ENCODE data around the gene EXOC3L4. TPM values are rescaled to one million over a fixed set of nuclear protein-coding genes. Genes with fewer than 3 reads are reported as not detected.

Gene EXOC3L4
- polyA plus RNA-seq, 1 of the 3 experiments (the other 2 are of a cell fraction) = 0.46 TPM

- Histone ChIP-seq H3K27ac (ENCODE audit: low read depth in 2 of 2, low read length in 1 of 2) (no peak overlapping the region), H4K20me1 (ENCODE audit: insufficient read depth) (no peaks in the 10 kb centered on the region), H3F3A (replicated peaks; ENCODE audit: insufficient read depth) (no peaks in the 10 kb centered on the region), H3K4me1 (ENCODE audit: control insufficient read depth in 1 of 2, insufficient read depth in 2 of 2, low read depth in 1 of 2, low read length in 1 of 2) (peaks cover 0 to 8% of the 10 kb centered on the region in 2 experiments; a peak in 1 of 4 replicates), H3K9me2 (no peaks in the 10 kb centered on the region), H2AFZ (ENCODE audit: low read depth) (no peak overlapping the region), H3K27me3 (ENCODE audit: insufficient read depth) (no peaks in the 10 kb centered on the region), H3K36me3 (replicated peaks in 1 of 2; ENCODE audit: control insufficient read depth in 1 of 2, insufficient read depth in 2 of 2, low read length in 1 of 2) (no peaks in the 10 kb centered on the region), H3K9me3 (no peaks in the 10 kb centered on the region), H3K79me2 (ENCODE audit: insufficient read depth) (no peaks in the 10 kb centered on the region), H3K9ac (no peak overlapping the region), H3K4me2 (no peak overlapping the region), H3K4me3 (ENCODE audit: low read depth in 2 of 2, low read length in 1 of 2) (no peak overlapping the region)
- 78% methylated on average over 4 of the region's 8 CpGs for WGBS (ENCODE audit: low lambda C conversion rate)
- ChIA-PET CTCF (interaction anchor here (1.2 kb wide), 1 partner anchor 222 kb away, joined by 3 read pairs; no protein-coding TSS in a partner anchor), POLR2A (no interaction called here)
- TF ChIP-seq GABPA (IDR thresholded peaks at IDR 0.05; ENCODE audit: low read depth) = no peak
- TF ChIP-seq RFX5 (IDR thresholded peaks at IDR 0.05; ENCODE audit: low read length) = no peak
- no peak for TF ChIP-seq POLR2AphosphoS5 (IDR thresholded peaks at IDR 0.05; ENCODE audit: low read depth, low read length)
- no peak for TF ChIP-seq TEAD4 (IDR thresholded peaks at IDR 0.05; ENCODE audit: borderline replicate concordance, insufficient read depth)
- no peak for TF ChIP-seq MXI1 (IDR thresholded peaks at IDR 0.05; ENCODE audit: low read depth, low read length)
- TF ChIP-seq SMC3 (IDR thresholded peaks at IDR 0.05; ENCODE audit: low read depth, low read length) = no peak
- no peak for TF ChIP-seq TAF1 (IDR thresholded peaks at IDR 0.05; ENCODE audit: borderline replicate concordance, low read depth, low read length)
- no peak for TF ChIP-seq YY1 (IDR thresholded peaks at IDR 0.05; ENCODE audit: low read depth)
- no peak for TF ChIP-seq GATA2 (CRISPR knock-in tag; IDR thresholded peaks at IDR 0.05)
- TF ChIP-seq FOXM1 (IDR thresholded peaks at IDR 0.05; ENCODE audit: low read depth) = no peak
- no peak for TF ChIP-seq NRF1 (IDR thresholded peaks at IDR 0.05; ENCODE audit: low read depth, low read length)
- TF ChIP-seq RXRA (IDR thresholded peaks at IDR 0.05; ENCODE audit: borderline replicate concordance, low read depth) = no peak
- no peak for TF ChIP-seq CHD2 (IDR thresholded peaks at IDR 0.05; ENCODE audit: low read length, partially characterized antibody)
- DNase-seq = no peak
Observed at GRCh38 chr14:103070263-103070885, 24.2 kb upstream of the EXOC3L4 start.

GRCh38 chr14:103070971-103071542 lies 23.5 kb upstream of the EXOC3L4 start:
- H3F3A ChIP-seq (replicated peaks; ENCODE audit: insufficient read depth) = no peaks in the 10 kb centered on the region
- no peak overlapping the region for H3K4me2 ChIP-seq
- no peak for DNase-seq
- H3K9ac ChIP-seq = no peak overlapping the region
- ChIA-PET POLR2A (no interaction called here), CTCF (interaction anchor here (1.2 kb wide), 1 partner anchor 221 kb away, joined by 3 read pairs; no protein-coding TSS in a partner anchor)
- peaks cover 0 to 8% of the 10 kb centered on the region in 2 experiments; a peak in 1 of 4 replicates for H3K4me1 ChIP-seq (ENCODE audit: control insufficient read depth in 1 of 2, insufficient read depth in 2 of 2, low read depth in 1 of 2, low read length in 1 of 2)
- no peak overlapping the region for H2AFZ ChIP-seq (ENCODE audit: low read depth)
- no peaks in the 10 kb centered on the region for H3K27me3 ChIP-seq (ENCODE audit: insufficient read depth)
- no peak overlapping the region for H3K4me3 ChIP-seq (ENCODE audit: low read depth in 2 of 2, low read length in 1 of 2)
- 84% methylated on average over 16 of the region's 21 CpGs for WGBS (ENCODE audit: low lambda C conversion rate)
- no peaks in the 10 kb centered on the region for H3K9me3 ChIP-seq
- H3K79me2 ChIP-seq (ENCODE audit: insufficient read depth) = no peaks in the 10 kb centered on the region
- H3K36me3 ChIP-seq (replicated peaks in 1 of 2; ENCODE audit: control insufficient read depth in 1 of 2, insufficient read depth in 2 of 2, low read length in 1 of 2) = no peaks in the 10 kb centered on the region
- TF ChIP-seq JUND (IDR thresholded peaks at IDR 0.05) (no peak), MEF2A (IDR thresholded peaks at IDR 0.05; ENCODE audit: borderline replicate concordance, low read depth) (no peak), CHD2 (IDR thresholded peaks at IDR 0.05; ENCODE audit: low read length, partially characterized antibody) (no peak), GABPA (IDR thresholded peaks at IDR 0.05; ENCODE audit: low read depth) (no peak), YY1 (IDR thresholded peaks at IDR 0.05; ENCODE audit: low read depth) (no peak), RCOR1 (IDR thresholded peaks at IDR 0.05; ENCODE audit: low read length) (no peak), ELF1 (IDR thresholded peaks at IDR 0.05) (no peak), TAF1 (IDR thresholded peaks at IDR 0.05; ENCODE audit: borderline replicate concordance, low read depth, low read length) (no peak), PBX3 (IDR thresholded peaks at IDR 0.05) (no peak)
- no peaks in the 10 kb centered on the region for H4K20me1 ChIP-seq (ENCODE audit: insufficient read depth)
- no peak overlapping the region for H3K27ac ChIP-seq (ENCODE audit: low read depth in 2 of 2, low read length in 1 of 2)
- no peaks in the 10 kb centered on the region for H3K9me2 ChIP-seq

All from SK-N-SH (cell line).